Peyer's patch (tissue), 4 donors: ENCODE results near the gene BTAF1. TPM values are rescaled to one million over a fixed set of nuclear protein-coding genes. Genes with fewer than 3 reads are reported as not detected.

Experiments
- DNase-seq, 3 donors: peaks; one replicate each; pipeline ENCODE4 v3.0.0-alpha.2; 2017 to 2019
- H3K27ac ChIP-seq, 4 donors: fragments of 200-600 bp; sonication (generic); one replicate each; pipeline ENCODE4 v1.5.1; 2016 to 2019
- H3K27me3 ChIP-seq, 2 donors: fragments of 200-600 bp; sonication (generic); one replicate each; pipeline ENCODE4 v1.5.1; 2019
- H3K36me3 ChIP-seq, 3 donors: fragments of 200-600 bp; sonication (generic); one replicate each; pipeline ENCODE4 v1.5.1; 2016 to 2019
- H3K4me1 ChIP-seq, 4 donors: fragments of 200-600 bp; sonication (generic); one replicate each; pipeline ENCODE4 v1.5.1; 2016 to 2019
- H3K4me3 ChIP-seq, 4 donors: fragments of 200-600 bp; sonication (generic); 1 replicate in 3 of 4; 2 replicates in 1 of 4; pipeline ENCODE4 v1.5.1; 2016 to 2019; ENCODE audit warnings: mild to moderate bottlenecking in 1 of 4
- H3K9me3 ChIP-seq, 4 donors: fragments of 200-600 bp; sonication (generic); one replicate each; pipeline ENCODE4 v1.5.1; 2016 to 2019; ENCODE audit warnings: mild to moderate bottlenecking in 1 of 4
- CTCF ChIP-seq, 6 experiments: fragments of 450-650 bp in 4 of 6; fragments of 200-600 bp in 2 of 6; sonication (generic) in 1 of 6; IDR thresholded peaks; one replicate each; pipeline ENCODE4 v1.5.1; 2017 to 2019; ENCODE audit warnings: antibody characterized with exemption in 6 of 6, mild to moderate bottlenecking in 3 of 6, moderate library complexity in 1 of 6
- POLR2A ChIP-seq, 2 donors: fragments of 450-650 bp; IDR thresholded peaks; one replicate each; pipeline ENCODE4 v1.5.1; 2017; ENCODE audit warnings: antibody characterized with exemption in 2 of 2, mild to moderate bottlenecking in 2 of 2, moderate library complexity in 2 of 2
- total RNA-seq, 4 donors: library from RNA; depleted of rRNA; stranded (reverse); fragments of >200 nt; gene quantifications; one replicate each; pipeline ENCODE4 v1.1.0, GENCODE V29; 2016

BTAF1 gene
- total RNA-seq, result 10 to 100 TPM; 37.0 to 60.2 (median 45.4) TPM

DNA sequence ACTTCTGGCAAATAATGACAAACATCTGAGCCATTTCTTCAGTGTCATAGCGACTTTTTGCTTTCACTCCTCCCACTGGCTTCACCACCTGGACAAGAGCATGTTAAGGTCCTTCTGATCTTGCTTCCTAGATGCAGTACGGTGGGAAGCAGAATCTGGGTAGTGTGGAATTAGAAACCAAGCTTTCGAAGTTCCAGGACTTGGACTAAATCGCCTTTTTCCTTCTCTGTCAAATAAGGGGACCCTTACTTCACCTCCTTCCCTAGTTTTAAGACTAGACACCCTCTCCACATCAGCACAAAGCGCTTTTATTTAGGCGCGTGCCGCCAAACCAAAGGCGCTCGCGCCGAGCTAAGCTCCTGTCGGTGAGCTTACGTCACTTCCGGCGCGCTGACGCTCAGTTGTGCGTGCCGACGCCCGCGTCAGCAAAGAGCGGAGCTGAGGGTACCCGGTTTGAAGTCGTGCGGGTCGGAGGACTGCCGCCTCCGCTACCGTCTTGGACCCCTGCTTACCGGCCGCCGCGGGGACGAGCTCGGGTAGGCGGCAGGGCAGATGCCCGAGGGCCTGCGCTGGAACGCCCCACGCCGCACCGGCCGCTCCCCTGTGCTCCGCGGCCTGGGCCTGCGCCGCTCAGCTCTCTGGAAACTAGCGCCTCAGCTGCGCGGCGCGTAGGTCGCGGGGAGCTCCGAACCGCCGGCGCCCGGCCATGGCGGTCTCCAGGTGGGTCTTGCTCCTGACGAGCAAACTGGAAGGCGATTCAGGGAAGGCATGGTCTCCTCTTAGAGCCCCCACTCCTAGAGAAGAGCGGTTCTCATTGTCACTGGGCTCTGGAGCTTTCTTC lies at the start of gene BTAF1:
Gene BTAF1, plus strand, starts transcription at position 400 of the 841 bp plus-strand sequence. Its CDS starts 307 bp downstream, at position 707.
- Histone ChIP-seq H3K4me1 (peaks cover 0 to 17% (median 3%) of the 10 kb centered on the region in 4 donors), H3K27me3 (no peaks in the 10 kb centered on the region), H3K36me3 (no peaks in the 10 kb centered on the region), H3K27ac (peak within 1 kb of the TSS; percentile 93 to 99 (median 94)), H3K9me3 (peaks cover 0 to 4% (median 0%) of the 10 kb centered on the region in 4 donors), H3K4me3 (peak within 1 kb of the TSS; percentile 64 to 92 (median 80))
- TF ChIP-seq POLR2A (IDR thresholded peaks at IDR 0.05) (peak; percentile 78 to 83), CTCF (IDR thresholded peaks at IDR 0.05) (peak in 1 of 6 experiments; percentile 7)
- DNase-seq, result peak; percentile 95 to 97 (median 96)

- Histone ChIP-seq H3K27ac (no peak overlapping the region), H3K36me3 (no peaks in the 10 kb centered on the region), H3K9me3 (no peaks in the 10 kb centered on the region), H3K27me3 (no peaks in the 10 kb centered on the region), H3K4me3 (no peak overlapping the region), H3K4me1 (no peaks in the 10 kb centered on the region)
- no peak for DNase-seq
- no peak for TF ChIP-seq CTCF (IDR thresholded peaks at IDR 0.05)
Measured at GRCh38 chr10:91875156-91875555, 48.4 kb upstream of the BTAF1 start.

DNA sequence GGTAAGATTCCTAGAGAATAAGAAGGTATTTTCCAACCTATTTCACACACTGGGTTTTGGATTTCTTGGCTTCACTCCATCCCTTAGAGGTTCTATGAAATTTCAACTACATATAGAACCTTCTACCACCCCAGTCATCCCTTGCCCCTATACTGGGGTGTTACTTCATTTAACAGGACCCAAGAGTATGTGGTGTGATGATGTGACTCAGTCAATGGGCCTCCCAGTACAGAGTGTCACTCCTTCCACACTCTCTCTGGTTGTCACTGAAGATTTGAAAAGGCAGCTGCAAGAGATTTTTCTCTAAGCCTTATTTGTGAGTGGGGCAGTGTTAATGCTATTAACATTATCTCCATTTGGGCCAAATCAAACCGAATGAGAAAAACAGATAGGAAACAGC lies 47.8 kb upstream of the BTAF1 start:
- H3K27ac ChIP-seq, result no peak overlapping the region
- no peak for DNase-seq
- TF ChIP-seq POLR2A (IDR thresholded peaks at IDR 0.05) (no peak), CTCF (IDR thresholded peaks at IDR 0.05) (no peak)
- H3K4me1 ChIP-seq, result no peaks in the 10 kb centered on the region
- no peaks in the 10 kb centered on the region for H3K9me3 ChIP-seq
- H3K36me3 ChIP-seq, result no peaks in the 10 kb centered on the region
- no peaks in the 10 kb centered on the region for H3K27me3 ChIP-seq
- H3K4me3 ChIP-seq, result no peak overlapping the region

DNA sequence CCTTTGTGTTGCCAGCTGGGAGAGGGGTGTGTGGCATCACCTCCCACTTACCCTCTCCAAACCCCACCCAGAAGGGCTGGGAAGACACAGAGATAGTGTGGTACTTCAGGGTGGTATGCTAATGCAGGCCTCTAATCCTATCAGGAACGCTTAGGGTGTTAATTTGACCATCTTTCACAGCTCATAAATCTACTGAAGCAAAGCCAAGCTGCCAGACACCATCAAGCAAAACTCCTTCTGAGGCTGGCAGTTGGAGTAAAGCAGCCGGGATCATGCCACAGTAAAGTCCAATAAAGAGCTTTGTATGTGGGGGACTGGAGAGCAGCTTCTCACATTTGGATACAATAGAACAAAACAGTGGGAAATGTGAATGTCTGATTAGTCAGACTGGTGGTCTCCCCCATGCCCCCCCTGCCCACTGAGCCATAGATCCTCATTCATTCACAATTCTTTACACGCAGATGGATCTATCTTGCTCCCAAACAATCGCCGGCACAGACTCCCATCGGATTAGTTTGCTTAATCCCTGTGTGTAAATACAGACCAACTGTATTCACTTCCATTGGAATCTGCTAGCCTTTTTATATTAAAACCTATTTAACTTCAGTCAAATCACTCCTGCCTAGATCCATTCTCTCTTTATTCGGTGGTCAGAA lies 43.9 kb upstream of the BTAF1 start:
- TF ChIP-seq POLR2A (IDR thresholded peaks at IDR 0.05) (no peak), CTCF (IDR thresholded peaks at IDR 0.05) (no peak)
- Histone ChIP-seq H3K27me3 (no peaks in the 10 kb centered on the region), H3K9me3 (no peaks in the 10 kb centered on the region), H3K36me3 (no peaks in the 10 kb centered on the region), H3K27ac (no peak overlapping the region), H3K4me1 (no peaks in the 10 kb centered on the region), H3K4me3 (no peak overlapping the region)
- no peak for DNase-seq

GRCh38 chr10:91880310-91880709 lies 43.3 kb upstream of the BTAF1 start:
- Histone ChIP-seq H3K27ac (no peak overlapping the region), H3K4me1 (no peaks in the 10 kb centered on the region), H3K36me3 (no peaks in the 10 kb centered on the region), H3K4me3 (no peak overlapping the region), H3K27me3 (no peaks in the 10 kb centered on the region), H3K9me3 (no peaks in the 10 kb centered on the region)
- DNase-seq, result no peak
- TF ChIP-seq POLR2A (IDR thresholded peaks at IDR 0.05) (no peak), CTCF (IDR thresholded peaks at IDR 0.05) (no peak)
